Measurements from ENCODE around the gene ASCC1. TPM values are rescaled to one million over a fixed set of nuclear protein-coding genes. Genes with fewer than 3 reads are reported as not detected.
A peak's percentile ranks its signal among the peaks of the same experiment; 100 is the strongest.

Gene ASCC1
- total RNA-seq, 1 experiment from 2014 or later, result 28.0 TPM

- no peak for DNase-seq
- Histone ChIP-seq H3K27me3 (ENCODE audit: control insufficient read depth, insufficient read depth, low read length) (peaks cover 34% of the 10 kb centered on the region), H3K36me3 (replicated peaks; ENCODE audit: control insufficient read depth, insufficient read depth, low read length) (no peaks in the 10 kb centered on the region), H3K4me3 (ENCODE audit: insufficient read depth, low read depth, low read length) (no peak overlapping the region)
Observed at GRCh38 chr10:72089618-72090017, 126.5 kb downstream of the ASCC1 start.

GRCh38 chr10:72088889-72089575 lies 127.0 kb downstream of the ASCC1 start:
- Histone ChIP-seq H3K36me3 (replicated peaks; ENCODE audit: control insufficient read depth, insufficient read depth, low read length) (no peaks in the 10 kb centered on the region), H3K4me3 (ENCODE audit: insufficient read depth, low read depth, low read length) (peak overlapping the region; percentile 38; the same call in 1 of the 2 replicates), H3K27me3 (ENCODE audit: control insufficient read depth, insufficient read depth, low read length) (peaks cover 34% of the 10 kb centered on the region)
- DNase-seq, result peak; percentile 70

- H3K36me3 ChIP-seq (replicated peaks; ENCODE audit: control insufficient read depth, insufficient read depth, low read length), result no peaks in the 10 kb centered on the region
- H3K27me3 ChIP-seq (ENCODE audit: control insufficient read depth, insufficient read depth, low read length), result peaks cover 34% of the 10 kb centered on the region
- peak; percentile 82 for DNase-seq
- peak within 1 kb of the TSS; percentile 38 for H3K4me3 ChIP-seq (ENCODE audit: insufficient read depth, low read depth, low read length)
Observed at GRCh38 chr10:72087969-72088888, 127.8 kb downstream of the ASCC1 start, which contains the start of gene SPOCK2. SPOCK2 (minus strand) TSS chr10:72088551; CDS start chr10:72088328, 223 bp downstream.

- Histone ChIP-seq H3K27me3 (ENCODE audit: control insufficient read depth, insufficient read depth, low read length) (peaks cover 34% of the 10 kb centered on the region), H3K36me3 (replicated peaks; ENCODE audit: control insufficient read depth, insufficient read depth, low read length) (no peaks in the 10 kb centered on the region), H3K4me3 (ENCODE audit: insufficient read depth, low read depth, low read length) (peak overlapping the region; percentile 38)
- peak; percentile 86 for DNase-seq
Observed at GRCh38 chr10:72087392-72087968, 128.6 kb downstream of the ASCC1 start.

DNA sequence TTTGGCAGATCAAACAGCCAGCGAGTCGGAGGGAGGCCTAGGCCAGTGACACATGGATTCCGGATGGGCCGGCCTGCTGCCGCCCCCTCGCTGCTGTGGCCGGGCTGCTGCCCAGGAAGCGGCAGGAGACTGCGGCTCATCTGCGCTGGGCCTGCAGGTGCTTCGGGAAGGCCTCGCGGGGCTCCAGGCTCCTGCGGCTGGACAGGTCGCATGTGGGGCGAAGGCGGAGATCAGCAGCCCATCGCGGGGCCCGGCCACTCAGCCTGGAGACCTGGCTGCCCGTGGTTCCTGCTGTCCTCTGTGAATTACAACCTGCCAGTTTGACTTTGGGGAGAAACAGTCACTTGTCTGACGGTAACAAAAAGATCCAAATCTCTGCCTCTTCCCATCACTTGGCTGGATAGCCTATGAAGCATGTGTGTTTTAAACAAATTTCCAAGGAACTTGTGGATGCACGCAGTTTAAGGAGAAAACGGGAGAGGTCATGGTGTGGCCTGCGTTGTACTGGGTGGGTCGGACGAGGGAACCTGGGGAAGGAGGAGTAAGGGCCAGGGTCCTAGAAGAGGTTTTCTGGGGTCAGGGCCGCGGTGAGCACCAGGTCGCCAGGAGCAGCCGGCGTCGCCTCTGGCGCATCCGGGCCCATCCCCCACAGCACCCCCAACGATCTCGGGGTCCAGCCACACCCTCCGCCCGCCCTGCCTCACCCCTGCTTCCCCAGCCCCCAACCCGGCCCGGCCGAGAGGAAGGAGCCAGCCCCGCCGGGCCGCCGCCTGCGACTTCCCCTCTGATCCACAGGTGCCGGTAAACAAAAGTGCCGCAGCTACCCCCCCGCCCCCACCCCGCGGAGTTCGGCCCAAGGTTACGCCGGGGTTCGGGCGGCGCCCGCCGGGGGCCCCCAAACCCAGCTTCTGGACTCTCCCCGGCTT lies 129.3 kb downstream of the ASCC1 start:
- peaks cover 34% of the 10 kb centered on the region for H3K27me3 ChIP-seq (ENCODE audit: control insufficient read depth, insufficient read depth, low read length)
- H3K4me3 ChIP-seq (ENCODE audit: insufficient read depth, low read depth, low read length), result peak overlapping the region; percentile 38
- no peaks in the 10 kb centered on the region for H3K36me3 ChIP-seq (replicated peaks; ENCODE audit: control insufficient read depth, insufficient read depth, low read length)
- DNase-seq, result peak; percentile 88

- H3K36me3 ChIP-seq (replicated peaks; ENCODE audit: control insufficient read depth, insufficient read depth, low read length), result no peaks in the 10 kb centered on the region
- H3K27me3 ChIP-seq (ENCODE audit: control insufficient read depth, insufficient read depth, low read length), result peaks cover 34% of the 10 kb centered on the region
- peak; percentile 22 for DNase-seq
- H3K4me3 ChIP-seq (ENCODE audit: insufficient read depth, low read depth, low read length), result no peak overlapping the region
Observed at GRCh38 chr10:72085864-72086465, 130.1 kb downstream of the ASCC1 start.

DNA sequence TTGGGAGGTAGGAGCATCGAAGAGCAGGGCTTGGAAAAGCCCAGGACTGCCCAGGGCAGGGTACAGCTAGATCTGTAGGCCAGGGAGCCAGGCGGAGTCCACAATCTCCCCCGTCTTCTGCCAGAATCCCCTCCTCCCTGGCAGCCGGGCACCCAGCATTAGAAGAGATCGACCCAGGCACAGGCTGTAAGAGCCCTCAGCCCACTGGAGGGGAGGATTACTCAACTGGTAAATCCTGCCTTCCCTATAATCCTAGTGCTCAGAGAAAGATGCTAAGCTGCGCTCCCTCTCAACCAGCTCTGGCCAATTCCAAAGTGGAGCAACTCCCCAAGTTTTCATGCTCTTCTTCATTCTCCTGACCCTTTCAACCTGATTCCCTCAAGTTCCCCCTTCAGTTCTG lies 130.9 kb downstream of the ASCC1 start:
- DNase-seq, result peak; percentile 24
- H3K36me3 ChIP-seq (replicated peaks; ENCODE audit: control insufficient read depth, insufficient read depth, low read length), result no peaks in the 10 kb centered on the region
- H3K4me3 ChIP-seq (ENCODE audit: insufficient read depth, low read depth, low read length), result no peak overlapping the region
- H3K27me3 ChIP-seq (ENCODE audit: control insufficient read depth, insufficient read depth, low read length), result peaks cover 34% of the 10 kb centered on the region

DNA sequence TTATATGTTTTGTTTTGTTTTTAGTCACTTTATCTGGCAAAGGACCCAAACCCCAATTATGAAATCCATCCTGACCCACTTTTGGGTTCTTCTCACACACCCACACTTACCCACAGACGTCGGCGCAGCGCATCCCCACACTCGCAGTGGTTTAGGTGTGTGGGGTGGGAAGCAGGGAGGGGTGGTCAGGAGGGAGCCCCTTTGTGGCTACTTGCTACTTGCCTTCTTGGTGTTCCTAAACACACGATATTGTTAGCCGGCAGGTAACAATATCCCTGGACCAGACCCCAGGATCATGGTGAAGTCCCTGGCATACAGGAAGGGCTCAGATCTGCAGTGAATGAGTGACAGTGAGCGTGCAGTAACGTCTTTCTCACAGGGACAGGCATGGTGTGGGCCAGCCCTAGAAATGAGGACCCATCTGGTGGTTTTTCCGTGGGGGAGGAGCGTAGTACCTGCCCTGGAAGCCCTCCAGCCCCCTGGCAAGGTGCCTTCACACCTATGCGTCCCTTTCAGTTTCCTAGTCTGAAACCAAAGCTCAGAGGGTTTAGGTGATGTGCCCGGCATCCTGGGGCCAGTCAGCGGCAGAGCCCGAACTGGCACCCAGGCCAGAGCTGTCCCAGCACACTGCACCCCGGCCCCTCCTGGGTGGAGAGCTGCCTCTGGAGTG lies 132.2 kb downstream of the ASCC1 start:
- peaks cover 33% of the 10 kb centered on the region for H3K27me3 ChIP-seq (ENCODE audit: control insufficient read depth, insufficient read depth, low read length)
- H3K4me3 ChIP-seq (ENCODE audit: insufficient read depth, low read depth, low read length), result no peak overlapping the region
- no peaks in the 10 kb centered on the region for H3K36me3 ChIP-seq (replicated peaks; ENCODE audit: control insufficient read depth, insufficient read depth, low read length)
- peak; percentile 37 for DNase-seq

DNA sequence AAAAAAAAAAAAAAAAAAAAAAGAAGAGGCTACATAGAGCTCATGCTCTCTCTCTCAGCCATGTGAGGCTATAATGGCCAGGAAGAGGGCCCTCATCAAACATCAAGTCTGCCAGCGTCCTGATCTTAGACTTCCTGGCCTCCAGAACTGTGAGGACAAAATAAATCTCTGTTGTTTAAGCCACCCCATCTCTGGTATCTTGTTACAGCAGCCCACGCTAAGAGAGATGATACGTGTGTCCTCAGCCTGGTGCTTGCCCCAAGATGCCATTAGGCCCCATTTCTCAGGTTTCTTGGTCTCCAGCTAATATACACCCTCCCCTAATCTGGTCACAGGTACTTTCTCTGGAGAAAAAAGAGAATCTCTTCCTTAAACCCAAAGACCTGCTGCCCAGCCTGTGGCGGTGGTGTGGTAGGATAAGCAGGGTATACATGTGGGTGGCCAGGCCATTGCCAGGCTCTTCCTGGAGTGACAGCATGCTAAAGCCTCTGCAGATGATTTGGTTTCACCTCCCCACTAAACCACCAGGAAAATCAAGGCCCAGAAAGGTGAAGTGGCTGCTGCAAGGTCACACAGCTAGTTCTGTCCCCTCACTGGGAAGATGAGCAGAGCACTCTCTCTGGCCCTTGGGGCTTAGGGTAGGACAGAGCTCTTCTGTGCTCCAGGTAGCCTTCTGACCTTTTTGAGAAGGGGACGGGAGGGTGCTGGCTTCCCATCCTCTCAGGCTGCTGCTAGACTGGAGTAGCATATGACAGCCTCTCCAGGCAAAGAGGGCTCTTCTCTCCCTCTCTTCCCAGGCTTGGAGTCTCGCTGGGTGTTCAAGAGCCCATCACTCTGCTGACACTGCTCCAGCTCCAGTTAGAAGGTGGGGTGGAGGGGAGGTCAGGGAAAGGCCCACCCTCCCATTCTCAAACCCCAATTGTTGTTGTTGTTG lies 133.0 kb downstream of the ASCC1 start:
- no peaks in the 10 kb centered on the region for H3K36me3 ChIP-seq (replicated peaks; ENCODE audit: control insufficient read depth, insufficient read depth, low read length)
- H3K4me3 ChIP-seq (ENCODE audit: insufficient read depth, low read depth, low read length), result no peak overlapping the region
- H3K27me3 ChIP-seq (ENCODE audit: control insufficient read depth, insufficient read depth, low read length), result peaks cover 25% of the 10 kb centered on the region
- DNase-seq, result no peak

DNA sequence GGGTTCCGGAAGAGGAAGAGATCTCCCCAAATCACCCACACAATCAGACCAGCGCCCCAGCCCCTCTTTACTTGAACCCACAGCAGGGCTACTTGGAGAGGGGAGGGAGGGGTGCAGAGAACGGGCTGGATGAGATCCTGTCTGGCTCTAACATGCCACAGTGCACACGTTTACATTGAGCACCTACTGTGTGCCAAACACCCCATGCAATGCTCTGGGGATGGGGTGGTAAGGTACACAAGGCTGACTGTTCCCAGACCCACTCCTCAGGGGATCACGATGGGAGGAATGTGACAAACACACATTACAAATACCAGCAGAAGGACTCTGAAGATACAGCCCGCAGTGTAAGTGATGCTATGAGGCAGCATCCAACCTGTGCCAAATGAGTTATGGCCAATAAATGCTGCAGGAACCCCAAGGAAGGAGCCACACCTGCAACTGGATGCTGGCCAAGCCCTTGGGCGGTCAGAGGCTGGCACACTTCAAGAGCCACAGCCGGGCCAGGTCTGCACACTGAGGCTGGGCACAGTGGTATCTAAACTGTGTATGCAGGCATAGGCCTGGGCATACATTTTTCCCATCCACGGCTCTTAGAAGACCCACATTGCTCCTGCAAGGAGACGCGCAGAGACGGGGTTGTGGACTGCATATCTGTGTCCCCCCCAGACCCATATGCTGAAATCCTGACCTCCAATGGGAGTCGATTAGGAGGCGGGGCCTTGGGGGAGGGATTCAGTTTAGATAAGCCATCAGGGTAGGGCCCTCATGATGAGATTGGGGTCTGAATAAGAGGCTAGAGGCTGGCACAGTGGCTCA lies 134.1 kb downstream of the ASCC1 start:
- peak; percentile 36 for DNase-seq
- Histone ChIP-seq H3K4me3 (ENCODE audit: insufficient read depth, low read depth, low read length) (no peak overlapping the region), H3K27me3 (ENCODE audit: control insufficient read depth, insufficient read depth, low read length) (peaks cover 14% of the 10 kb centered on the region), H3K36me3 (replicated peaks; ENCODE audit: control insufficient read depth, insufficient read depth, low read length) (no peaks in the 10 kb centered on the region)

- no peak overlapping the region for H3K4me3 ChIP-seq (ENCODE audit: insufficient read depth, low read depth, low read length)
- DNase-seq, result peak; percentile 46
- H3K27me3 ChIP-seq (ENCODE audit: control insufficient read depth, insufficient read depth, low read length), result peaks cover 7% of the 10 kb centered on the region
- H3K36me3 ChIP-seq (replicated peaks; ENCODE audit: control insufficient read depth, insufficient read depth, low read length), result no peaks in the 10 kb centered on the region
Observed at GRCh38 chr10:72081210-72081609, 134.9 kb downstream of the ASCC1 start.

All from H7 (cell line).